ENCODE results near the gene CDKN2AIPNL.
"Not testable (repeated sequence)": the region's sequence is repeated elsewhere in the genome, so short reads cannot be mapped to it uniquely, and the experiment has no call there.

Gene CDKN2AIPNL

DNA sequence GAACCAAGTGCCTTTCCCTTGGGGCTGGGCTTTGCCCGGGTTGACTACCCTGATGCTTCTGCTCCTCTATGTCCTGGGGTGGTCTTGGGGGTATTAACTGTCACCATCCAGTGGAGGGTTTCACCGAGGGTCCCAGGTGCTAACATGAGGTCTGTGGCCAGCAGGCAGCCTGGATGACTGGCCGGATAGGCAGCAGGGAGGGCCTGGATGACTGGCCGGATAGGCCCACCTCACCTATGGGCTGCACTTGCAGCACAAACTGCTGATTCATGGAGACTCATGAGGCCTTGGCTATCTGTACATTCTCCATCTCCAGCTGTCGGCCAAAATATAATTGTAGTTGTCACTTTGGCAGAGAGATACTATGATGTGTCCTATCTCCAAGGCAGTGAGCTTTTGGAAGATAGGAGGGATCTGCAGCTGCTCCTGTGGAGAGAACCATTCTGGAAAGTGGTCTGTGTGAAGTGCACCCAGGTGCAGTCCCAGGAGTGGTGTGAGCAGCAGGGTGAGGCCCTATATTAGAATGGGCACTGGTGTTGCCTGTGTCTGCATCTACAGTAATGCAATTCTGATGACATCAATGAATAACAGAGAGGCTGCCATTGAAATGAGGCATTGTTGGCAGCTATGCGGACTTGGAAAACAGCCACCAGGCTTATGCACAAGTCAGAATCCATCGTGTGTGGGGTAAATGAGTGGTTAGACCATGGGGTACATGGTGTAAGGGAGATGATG lies 26.3 kb upstream of the CDKN2AIPNL start:
- DNase-seq, result peak; percentile 7

DNA sequence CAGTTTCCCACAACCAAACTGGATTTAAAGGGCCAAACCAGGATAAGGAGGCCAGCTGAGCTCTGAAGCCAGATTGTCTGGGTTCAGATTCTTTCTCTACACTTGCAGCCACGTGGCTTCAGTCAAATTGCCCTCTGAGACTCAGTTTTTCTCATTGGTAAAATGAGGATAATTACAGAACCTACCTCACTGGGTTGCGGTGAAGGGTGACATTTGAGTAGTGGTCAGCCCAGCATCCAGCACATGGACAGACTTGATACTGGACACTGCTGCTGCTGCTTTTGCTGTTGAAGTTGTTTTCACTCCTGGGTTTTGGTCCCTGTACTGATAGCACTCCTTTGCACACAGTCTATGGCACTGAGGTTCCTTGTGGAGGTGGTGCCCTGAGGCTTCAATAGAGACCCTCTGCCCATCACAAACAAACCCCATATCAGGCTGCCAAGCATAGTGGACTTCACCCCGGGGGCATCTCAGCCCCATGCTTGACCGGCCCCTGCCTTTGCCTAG lies 25.7 kb upstream of the CDKN2AIPNL start:
- no peak for DNase-seq

DNA sequence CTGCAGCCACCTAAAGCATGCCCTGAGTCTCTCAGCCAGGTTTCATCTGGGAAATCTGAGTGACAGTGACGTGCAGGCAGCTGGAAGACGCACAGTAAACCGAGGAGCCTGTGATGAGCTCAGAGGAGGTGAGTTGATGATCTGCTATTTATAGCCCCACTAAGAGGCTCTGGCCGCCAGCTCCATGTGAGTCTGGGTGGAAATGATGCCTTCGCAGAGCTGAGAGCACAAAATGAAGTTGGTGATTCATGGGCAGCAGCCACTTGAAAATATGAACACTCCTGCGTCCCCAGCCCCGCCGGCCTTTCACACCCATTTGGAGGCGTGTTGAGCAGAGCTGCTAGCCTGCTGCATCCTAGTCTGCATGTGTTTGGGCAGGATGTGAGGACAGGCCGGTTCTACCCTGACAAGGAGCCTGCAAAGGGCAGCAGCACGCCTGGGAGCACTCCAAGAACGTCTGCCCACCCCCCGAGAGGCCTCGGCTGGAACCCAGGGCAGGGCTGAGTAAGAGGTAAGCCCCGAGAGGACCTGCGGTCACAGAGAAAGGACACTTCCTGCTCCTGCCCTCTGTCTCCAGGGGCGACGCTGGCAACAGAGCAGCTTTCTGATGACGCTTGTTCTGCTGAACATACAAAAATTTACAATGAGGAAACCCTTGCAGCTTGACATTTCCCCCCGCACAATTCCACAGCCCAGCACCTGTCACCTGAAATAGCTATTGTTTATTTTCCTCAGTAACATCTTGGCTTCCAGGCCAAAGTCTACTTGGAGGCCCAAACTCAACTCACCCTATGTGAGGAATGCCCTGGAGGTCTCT lies 25.1 kb upstream of the CDKN2AIPNL start:
- DNase-seq, result no peak

DNA sequence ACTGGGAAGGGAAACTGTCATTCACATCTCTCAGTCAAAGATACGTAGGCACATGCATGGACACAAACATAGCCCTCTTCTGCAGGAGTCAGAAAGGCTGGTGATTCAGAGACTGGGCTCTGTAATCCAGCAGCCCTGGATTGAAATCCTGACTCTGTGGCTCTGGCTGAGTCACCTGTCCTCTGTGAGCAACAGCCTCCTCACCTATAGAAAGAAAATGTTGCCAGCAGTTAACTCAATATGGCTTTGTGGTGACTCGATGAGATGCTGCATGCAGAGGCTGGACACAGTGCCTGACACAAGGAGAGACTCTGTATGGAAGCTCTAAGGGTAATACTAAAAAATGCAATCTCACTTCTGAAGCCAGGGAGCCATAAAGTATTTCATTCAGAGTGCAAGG lies 23.9 kb upstream of the CDKN2AIPNL start:
- no peak for DNase-seq

DNA sequence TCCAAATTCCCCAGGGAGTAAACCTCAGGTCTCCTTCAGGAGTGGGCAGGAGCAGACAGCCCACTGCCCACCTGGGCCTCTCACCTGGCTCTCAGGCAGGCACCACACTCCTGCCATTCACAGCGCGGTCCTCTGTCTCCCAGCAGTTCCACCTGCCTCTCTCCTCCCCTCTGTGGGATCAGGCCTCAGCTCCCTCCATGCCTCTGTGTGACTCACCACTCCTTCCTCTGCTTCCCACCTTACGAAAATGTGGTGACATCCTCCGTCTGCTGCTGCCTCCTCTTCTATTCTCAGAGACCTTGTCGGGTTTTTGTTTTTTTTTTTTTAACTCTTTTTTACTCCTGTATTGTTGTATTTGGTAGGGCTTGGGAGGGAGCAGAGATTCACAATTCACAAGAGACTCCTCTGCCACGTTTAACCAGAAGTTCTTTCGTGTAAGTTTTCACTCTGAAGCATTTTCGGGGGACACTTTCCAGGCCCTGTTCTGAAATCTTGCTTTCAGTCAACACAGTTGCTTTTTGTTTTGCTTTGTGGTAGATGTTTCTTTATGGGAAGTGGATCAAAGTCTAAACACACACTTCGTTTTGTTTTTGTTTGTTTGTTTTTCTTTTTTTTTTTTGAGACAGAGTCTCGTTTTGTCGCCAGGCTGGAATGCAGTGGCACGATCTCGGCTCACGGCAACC lies 21.1 kb upstream of the CDKN2AIPNL start:
- DNase-seq, result no peak

DNA sequence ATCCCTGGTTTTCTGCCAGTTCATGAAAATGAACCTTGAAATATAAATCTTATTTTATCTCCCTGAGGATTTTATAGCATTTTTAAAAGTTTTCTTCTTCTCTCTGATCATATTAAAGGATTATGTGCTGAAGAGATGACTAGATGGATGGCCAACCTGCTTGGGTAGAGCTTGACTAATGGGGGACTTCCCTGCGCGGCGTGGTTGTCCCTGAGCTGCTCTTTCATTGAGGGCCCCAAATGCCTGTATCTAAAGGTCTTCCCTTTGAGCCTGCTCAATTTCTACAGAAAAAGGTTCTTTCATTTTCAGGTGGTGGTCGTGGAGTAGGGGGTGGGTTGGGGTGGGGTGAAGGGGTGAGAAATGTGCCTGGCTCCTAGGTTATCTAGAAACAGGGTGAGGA lies 20.5 kb upstream of the CDKN2AIPNL start:
- no peak for DNase-seq

DNA sequence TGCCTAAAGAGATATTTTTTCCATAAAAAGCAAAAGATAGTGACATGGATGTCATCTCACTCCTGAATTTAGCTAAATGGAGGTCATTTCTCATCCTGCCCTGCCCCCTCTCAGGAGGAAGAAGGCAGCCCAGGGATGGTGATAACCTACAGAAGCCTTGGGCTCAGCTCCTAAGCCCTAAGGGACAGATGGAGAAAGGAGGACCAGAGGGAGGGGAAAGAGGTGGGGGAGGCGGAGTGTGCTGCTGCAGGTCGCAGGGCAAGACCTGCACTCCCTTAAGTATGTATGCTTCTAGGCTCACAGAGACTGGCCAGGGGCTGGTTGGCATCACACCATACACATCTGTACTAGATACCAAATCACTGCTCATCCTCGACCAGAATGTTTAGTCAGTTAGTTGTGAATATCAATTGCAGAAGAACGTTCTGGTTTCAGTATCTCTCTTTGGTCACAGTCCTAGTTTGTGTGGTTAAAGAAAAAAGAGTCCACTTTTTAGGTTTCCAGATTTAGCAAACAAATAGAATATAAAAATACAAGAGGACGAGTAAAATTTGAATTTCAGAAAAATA lies 18.4 kb upstream of the CDKN2AIPNL start:
- no peak for DNase-seq

DNA sequence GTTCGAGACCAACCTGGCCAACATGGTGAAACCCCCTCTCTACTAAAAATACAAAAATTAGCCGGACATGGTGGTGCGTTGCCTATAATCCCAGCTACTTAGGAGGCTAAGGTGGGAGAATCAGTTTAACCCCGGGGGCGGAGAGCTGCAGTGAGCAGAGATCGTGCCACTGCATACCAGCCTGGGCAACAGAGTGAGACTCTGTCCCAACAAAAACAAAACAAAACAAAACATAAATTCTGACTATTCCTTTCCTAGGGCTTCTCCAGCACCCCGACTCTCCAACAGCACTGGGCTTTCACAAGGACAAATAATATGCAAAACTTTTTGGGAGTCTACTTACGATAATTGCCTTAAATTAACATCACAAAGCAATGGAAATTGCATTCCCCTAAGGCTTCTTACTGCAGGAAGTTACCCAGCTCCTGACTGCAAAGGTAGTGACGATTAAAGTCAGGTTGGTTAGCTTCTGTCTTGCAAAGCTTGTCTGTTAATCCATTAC lies 15.9 kb upstream of the CDKN2AIPNL start:
- no peak for DNase-seq

DNA sequence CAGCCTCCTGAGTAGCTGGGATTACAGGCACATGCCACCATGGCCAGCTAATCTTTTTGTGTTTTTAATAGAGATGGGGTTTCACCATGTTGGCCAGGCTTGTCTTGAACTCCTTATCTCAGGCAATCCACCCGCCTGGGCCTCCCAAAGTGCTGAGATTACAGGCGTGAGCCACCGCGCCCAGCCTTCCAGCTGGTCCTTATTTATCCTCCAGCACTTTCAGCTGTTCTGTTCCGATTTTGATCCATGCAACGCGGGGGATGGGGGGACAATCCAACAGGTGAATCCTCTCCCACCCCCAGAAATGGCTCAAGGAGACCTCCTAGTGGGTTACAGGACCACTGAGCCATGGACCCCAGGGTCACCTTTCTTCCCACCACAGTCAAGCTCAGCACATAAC lies 14.7 kb upstream of the CDKN2AIPNL start:
- no peak for DNase-seq

DNA sequence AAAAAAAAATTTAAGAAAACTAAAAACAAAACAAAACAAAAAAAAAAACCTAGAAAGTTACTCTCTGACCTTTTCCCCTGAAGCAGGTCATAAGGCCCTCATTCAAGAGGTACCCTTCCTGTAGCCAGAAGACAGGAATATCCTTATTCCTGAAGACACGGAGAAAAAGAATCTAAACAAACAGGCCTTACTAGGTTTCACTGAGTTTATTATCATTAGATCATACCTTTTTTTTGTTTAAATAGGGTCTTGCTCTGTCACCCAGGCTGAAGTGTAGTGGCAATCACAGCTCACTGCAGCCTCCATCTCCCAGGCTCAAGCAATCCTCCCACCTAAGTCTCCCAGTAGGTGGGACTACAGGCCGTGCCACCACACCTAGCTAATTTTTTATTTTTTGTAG lies 11.7 kb upstream of the CDKN2AIPNL start:
- DNase-seq, result no peak

DNA sequence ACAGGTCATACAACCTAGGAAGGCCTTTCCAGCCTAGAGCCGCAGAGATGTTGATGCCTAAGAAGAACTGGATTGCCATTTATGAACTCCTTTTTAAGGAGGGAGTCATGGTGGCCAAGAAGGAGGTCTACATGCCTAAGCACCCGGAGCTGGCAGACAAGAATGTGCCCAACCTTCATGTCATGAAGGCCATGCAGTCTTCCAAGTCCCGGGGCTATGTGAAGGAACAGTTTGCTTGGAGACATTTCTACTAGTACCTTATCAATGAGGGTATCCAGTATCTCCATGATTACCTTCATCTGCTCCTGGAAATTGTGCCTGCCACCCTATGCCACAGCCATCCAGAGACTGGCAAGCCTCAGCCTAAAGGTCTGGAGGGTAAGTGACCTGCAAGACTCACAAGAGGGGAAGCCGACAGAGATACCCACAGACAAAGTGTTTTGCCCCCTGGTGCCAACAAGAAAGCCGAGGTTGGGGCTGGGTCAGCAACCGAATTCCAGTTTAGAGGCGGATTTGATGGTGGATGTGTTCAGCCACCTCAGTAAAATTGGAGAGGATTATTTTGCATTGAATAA lies 11.2 kb upstream of the CDKN2AIPNL start:
- DNase-seq, result no peak

DNA sequence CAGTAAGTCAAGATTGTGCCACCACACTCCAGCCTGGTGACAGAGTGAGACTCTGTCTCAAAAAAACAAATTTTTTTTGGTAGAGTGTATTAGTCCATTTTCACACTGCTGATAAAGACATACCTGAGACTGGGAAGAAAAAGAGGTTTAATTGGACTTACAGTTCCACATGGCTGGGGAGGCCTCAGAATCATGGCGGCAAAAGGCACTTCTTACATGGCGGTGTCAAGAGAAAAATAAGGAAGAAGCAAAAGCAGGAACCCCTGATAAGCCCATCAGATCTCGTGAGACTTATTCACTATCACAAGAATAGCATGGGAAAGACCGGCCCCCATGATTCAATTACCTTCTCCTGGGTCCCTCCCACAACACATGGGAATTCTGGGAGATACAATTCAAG lies 9.4 kb upstream of the CDKN2AIPNL start:
- DNase-seq, result not testable (repeated sequence)

DNA sequence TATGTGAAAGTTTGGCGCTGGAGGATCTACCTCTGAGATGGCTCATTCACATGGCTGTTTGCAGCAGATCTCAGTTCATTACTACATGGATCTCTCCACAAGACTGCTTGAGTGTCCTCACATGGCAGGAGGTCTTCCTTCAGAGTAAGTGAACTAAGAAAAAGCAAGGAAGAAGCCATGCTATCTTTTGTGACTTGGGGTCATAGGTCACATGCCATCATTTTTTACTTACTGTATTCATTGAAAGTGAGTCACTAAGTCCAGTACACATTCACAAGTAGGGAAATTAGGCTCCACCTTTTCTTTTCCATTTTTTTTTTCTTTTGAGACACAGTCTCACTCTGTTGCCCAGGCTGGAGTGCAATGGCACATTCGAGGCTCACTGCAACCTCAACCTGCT lies 8.7 kb upstream of the CDKN2AIPNL start:
- no peak for DNase-seq

DNA sequence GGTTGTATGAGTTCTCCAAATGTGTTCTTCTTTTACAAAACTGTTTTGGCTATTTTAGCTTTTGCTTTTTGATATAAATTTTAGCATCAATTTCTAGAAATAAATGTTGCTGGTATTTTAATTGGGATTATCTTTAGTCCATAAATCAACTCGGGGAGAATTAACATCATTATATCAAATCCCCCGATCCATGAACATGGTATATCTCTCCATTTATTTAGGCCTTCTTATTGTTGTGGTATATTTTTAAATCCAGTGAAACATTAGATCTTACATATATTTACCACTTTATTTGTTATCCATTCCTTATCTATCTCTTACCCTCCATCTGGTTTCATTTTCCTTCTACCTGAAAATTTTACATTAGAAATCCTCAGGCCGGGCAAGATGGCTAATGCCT lies 7.3 kb upstream of the CDKN2AIPNL start:
- no peak for DNase-seq

DNA sequence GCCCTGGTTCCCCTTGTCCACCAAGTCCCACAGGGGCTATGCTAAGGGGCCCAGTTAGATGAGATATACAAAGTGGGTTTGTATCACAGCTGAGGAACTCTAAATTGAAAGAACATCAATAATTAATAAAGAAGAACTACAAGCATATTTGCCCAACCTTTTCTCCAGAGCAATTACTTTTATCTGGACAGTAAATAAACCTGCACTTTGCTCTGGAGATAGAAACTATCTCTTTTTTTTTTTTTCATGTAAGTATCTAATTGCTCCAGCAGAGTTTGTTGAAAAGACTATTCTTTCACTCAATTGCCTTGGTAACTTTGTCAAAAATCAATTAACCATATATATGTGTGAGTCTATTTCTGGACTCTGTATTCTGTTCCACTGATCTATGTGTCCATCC lies 6.0 kb upstream of the CDKN2AIPNL start:
- no peak for DNase-seq

DNA sequence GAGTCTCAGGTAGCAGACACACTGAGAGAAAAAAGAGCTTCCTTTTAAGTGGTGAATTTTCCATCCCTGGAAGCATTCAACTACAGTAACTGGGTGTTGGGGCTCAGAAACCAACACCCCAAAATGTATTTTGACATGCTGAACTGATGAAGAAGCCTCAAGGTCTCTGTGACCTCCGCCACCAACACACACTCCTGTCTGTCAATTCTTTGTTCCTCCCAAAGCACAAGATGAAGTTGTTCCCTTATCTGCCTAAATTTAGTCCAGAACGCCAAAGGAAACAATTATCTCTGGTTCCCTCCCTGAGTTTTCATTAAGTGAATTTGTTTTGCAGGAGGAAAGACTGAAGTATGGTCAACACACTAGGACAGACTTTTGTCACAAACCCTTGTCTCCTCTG lies 1.4 kb upstream of the CDKN2AIPNL start:
- no peak for DNase-seq

DNA sequence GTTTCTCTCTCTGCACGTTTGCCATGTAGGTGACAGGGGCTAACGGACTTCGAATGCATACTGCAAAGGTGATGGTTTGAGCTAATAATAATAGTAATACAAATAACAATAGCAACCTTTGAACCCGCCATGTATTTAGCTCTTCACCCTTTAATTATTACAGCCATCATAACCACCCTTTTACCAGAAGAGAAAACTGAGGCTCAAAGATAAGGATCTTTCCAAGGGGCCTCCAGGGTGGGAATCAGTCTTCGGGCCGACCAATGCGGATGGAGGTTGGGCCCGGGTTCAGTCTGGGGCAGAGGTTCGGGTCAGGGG lies 494 bp downstream of the CDKN2AIPNL start:
- DNase-seq, result no peak

DNA sequence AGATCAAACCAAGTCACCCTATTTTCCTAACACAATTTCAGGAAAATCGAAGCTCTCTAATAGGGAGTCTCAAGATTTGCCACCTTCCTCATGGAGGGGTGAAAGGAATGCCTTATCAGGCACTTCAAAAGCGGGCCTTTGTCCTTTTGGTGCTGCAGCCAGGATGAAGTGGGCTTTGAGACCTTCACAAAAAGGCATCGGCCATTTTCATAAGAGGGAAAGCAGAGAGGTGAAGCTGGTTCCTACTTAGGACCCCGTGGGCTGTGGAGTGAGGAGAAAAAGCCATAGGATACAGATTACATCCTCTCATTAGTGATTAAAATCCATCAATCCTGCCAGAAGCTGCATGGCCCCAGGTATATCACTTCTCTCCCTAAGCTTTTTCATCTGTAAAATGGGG lies 859 bp downstream of the CDKN2AIPNL start:
- no peak for DNase-seq

DNA sequence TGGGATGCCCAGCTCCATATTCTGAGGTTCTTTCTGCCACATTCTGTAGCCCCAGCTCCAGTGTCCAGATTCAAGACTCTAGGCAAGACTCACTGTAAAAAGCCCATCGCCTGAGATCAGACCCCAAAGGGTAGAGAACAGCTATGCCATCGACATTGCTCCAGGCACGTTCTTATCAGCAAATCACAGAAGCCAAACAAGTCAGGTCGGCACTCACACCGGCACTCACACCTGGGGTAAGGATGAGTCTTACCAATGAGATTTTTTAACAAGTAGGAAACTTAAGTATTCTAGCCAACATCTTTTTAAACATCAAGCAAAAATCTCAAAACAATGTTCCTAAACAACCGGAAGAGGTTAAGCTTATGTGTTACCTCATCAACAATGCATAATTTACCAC lies 2.4 kb downstream of the CDKN2AIPNL start:
- DNase-seq, result no peak

DNA sequence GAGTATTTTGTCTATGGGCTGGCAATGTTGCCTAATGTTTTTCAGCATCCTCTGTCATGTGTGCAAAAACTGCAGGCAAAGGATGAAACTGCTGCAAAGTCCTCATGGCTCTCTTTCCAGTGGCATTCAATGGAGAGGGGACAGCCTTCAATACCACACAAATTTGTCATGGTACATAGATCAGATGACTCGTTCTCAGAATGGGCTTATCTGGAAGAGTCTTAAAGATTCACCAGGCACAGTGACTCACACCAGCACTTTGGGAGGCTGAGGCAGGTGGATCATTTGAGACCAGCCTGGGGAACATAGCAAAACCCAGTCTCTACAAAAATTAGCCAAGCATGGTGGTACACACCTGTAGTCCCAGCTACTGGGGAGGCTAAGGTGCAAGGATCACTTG lies 5.3 kb downstream of the CDKN2AIPNL start:
- no peak for DNase-seq

DNA sequence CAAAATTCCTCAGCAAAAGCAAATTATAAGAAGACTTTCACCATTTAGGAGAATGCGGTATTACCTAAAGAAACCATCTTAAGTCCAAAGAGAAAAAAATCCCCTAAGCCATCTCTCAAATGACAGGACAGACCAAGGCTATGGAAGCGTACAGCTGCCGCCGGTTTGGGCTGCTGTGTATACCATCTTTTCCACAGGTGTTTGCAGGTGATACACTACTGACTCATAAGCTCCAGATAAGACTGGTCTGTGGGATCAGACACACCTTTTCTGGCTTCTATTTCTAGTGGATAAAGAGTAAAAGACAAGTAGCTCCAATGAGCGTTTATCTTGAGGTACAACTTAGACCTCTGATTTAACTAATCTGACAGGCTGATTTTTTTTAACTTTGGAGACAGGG lies 7.7 kb downstream of the CDKN2AIPNL start:
- DNase-seq, result no peak

DNA sequence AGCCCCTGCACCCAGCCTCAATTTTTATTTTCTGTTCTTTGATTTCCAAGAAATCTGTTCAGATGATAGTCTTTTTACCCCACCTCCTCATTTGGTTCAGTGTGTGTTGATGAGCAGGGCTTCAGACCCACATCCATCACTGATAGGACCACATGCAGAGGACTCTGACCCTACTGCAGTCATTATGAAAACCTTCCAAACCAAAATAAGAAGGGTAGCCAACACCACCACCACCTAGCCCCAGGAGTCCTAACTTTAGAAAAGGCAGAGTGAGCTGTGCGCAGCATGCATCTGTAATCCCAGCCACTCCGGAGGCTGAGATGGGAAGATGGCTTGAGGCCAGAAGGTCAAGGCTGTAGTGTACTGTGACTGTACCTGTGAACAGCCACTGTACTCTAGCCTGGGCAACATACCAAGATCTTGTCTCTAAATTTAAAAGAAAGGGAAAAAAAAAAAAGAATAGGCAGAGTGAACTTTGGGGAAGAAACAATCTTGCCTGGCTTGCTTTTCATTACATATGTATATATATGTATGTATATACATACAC lies 13.0 kb downstream of the CDKN2AIPNL start:
- no peak for DNase-seq

DNA sequence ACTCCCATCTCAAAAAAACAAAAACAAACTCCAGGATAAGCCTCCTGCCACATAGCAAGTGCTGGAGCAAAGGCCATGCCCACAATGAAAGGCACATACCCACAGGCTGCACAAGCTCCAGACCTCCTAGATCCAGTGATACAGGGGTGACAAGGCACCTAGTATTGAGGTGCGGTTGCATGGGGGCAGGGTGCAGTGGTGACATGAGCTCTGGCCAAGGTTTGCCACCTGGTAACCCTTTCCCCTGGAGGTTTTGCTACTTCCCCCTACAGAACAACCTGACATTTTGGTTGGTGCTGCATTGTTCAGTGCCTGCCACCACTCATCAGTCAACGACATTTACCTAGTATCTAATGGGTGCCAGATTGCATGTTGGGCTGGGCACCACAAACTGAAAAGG lies 14.5 kb downstream of the CDKN2AIPNL start:
- DNase-seq, result no peak

Measured in midbrain (tissue), 1 donor.